ENCODE data around the gene PSMG4. TPM values are rescaled to one million over a fixed set of nuclear protein-coding genes. Genes with fewer than 3 reads are reported as not detected.

The PSMG4 gene
- total and polyA plus RNA-seq, 9 of the 15 experiments (the other 6 are each of a cell fraction or from before 2014, with no cell fraction given), result 12.9 to 185 (median 52.0) TPM

DNA sequence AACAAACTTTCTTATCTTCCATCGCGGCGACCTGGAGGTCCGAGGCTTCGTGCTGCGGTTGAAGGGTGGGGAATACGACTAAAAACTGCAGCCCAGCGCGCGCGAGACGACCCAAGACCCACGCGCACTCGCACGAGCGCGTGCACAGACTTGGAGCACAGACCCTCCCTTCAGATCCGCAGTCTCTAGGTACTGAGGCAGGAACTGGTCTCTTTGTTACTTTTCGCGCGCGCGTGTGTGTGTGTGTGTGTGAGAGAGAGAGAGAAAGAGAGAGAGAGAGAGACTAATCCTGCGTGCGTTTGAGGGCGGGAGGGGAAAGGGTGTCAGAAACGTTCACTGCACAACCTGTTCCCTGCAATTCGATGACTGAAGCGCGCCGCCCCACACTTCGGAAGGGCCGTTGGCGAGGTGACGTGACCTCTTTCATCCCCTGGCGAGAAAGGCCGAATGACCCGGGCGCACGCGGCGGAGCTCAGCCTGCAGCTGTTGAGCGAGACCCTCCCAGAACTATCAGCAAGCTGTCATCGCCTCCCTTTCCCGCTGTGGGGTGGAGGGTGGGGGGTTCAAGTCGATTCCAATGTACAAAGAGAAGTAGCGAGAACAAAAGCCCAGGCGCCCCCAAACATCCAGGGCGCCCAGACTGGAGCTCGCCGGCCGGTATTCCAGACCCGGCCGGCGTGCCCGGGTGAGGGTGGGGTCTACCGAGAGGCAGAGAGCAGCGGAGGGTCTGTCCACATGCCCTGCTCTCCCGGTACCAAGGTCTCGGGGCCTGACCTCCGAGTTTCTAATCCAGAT lies 29.8 kb upstream of the PSMG4 start (continued):
- TF ChIP-seq ZNF280B (CRISPR knock-in tag; IDR thresholded peaks at IDR 0.05), result no peak
- no peak for TF ChIP-seq CHCHD3 (CRISPR knock-in tag; IDR thresholded peaks at IDR 0.05)
- no peak for TF ChIP-seq ZNF668 (CRISPR knock-in tag; IDR thresholded peaks at IDR 0.05)
- TF ChIP-seq ATF1 (CRISPR knock-in tag; IDR thresholded peaks at IDR 0.05), result no peak
- peak; percentile 60 for TF ChIP-seq ATF1 (tag; IDR thresholded peaks at IDR 0.05)
- TF ChIP-seq ZNF518B (CRISPR knock-in tag; IDR thresholded peaks at IDR 0.05), result no peak
- TF ChIP-seq FOXM1 (IDR thresholded peaks at IDR 0.05; ENCODE audit: low read depth), result no peak
- TF ChIP-seq FOXM1 (CRISPR knock-in tag; IDR thresholded peaks at IDR 0.05; ENCODE audit: low read depth), result no peak
- TF ChIP-seq CTCF (IDR thresholded peaks at IDR 0.05 in 2 of 3, conservative IDR thresholded peaks at IDR 0.05 in 1 of 3; ENCODE audit: insufficient read depth in 2 of 3, low read depth in 1 of 3, low read length in 3 of 3), result no peak
- no peak for TF ChIP-seq GTF2F1 (IDR thresholded peaks at IDR 0.05; ENCODE audit: low read depth, low read length)
- TF ChIP-seq, protein P1, sequence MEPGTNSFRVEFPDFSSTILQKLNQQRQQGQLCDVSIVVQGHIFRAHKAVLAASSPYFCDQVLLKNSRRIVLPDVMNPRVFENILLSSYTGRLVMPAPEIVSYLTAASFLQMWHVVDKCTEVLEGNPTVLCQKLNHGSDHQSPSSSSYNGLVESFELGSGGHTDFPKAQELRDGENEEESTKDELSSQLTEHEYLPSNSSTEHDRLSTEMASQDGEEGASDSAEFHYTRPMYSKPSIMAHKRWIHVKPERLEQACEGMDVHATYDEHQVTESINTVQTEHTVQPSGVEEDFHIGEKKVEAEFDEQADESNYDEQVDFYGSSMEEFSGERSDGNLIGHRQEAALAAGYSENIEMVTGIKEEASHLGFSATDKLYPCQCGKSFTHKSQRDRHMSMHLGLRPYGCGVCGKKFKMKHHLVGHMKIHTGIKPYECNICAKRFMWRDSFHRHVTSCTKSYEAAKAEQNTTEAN (CRISPR knock-in tag; IDR thresholded peaks at IDR 0.05), result 0 out of 2 replicates have a peak, but pooled peaks have one; percentile 15
- TF ChIP-seq TGIF2 (CRISPR knock-in tag; IDR thresholded peaks at IDR 0.05), result no peak
- TF ChIP-seq SMARCE1 (IDR thresholded peaks at IDR 0.05), result 0 out of 2 replicates have a peak, but pooled peaks have one; percentile 23
- peak; percentile 16 for TF ChIP-seq MEIS2 (IDR thresholded peaks at IDR 0.05; ENCODE audit: partially characterized antibody)
- TF ChIP-seq PYGO2 (tag; IDR thresholded peaks at IDR 0.05), result no peak
- TF ChIP-seq POLR2A (conservative IDR thresholded peaks at IDR 0.05), result no peak
- TF ChIP-seq SAP30 (IDR thresholded peaks at IDR 0.05; ENCODE audit: borderline replicate concordance, insufficient read depth, low read depth, low read length, poor library complexity, severe bottlenecking), result no peak
- TF ChIP-seq ZBTB1 (CRISPR knock-in tag; IDR thresholded peaks at IDR 0.05; ENCODE audit: borderline replicate concordance, low read depth), result no peak
- no peak for TF ChIP-seq MIER1 (IDR thresholded peaks at IDR 0.05; ENCODE audit: low read depth)
- TF ChIP-seq HDAC3 (IDR thresholded peaks at IDR 0.05; ENCODE audit: borderline replicate concordance, partially characterized antibody), result no peak
